ENCODE results near the gene WDR35. TPM values are rescaled to one million over a fixed set of nuclear protein-coding genes. Genes with fewer than 3 reads are reported as not detected.

The WDR35 gene
- total RNA-seq: 1 to 10 TPM; 4.1 to 4.7 TPM

DNA sequence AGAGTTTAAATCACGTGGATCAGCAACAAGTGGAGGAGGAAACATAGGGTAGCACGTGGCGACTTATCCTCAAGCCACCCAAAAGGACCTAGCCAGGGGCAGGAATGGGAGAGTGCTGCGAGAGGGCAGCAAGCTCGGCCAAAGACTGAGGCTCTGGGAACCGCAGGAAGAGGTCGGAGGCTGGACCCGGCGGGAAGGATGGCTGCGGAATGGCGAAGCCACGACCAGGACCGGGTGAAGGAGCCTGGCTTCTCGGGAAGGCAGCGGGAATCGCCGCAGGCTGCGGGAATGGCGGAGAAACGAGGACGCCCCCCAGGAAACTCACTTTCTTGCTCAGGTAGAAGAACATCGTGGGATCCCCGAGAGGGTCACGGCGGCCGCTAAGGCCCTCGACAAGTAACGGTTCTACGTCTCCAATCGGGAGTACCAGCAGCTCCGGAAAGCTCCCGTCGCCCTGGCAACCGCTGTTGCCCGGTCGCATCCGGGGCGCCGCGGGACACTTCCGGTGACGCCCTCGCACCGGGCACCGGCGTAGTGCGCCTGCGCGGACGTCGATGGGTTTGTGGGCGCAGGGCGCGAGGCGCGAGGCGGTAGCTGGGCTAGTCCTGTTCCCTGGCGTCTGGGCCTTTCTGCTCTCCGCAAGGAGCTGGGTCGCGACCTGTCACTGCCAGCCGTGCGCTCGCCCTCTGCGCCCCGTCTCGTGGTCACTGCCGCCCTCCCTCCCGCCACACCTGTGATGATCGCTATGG is at the start of gene WDR35:
TSS of gene WDR35 (minus strand) at position 439 of the 749 bp plus-strand sequence. CDS start at position 349, 90 bp downstream.
- POLR2A ChIA-PET: interaction anchor here (0.8 to 1.3 kb wide), 6 partner anchors 15 to 642 kb away, joined by 3 to 4 read pairs (median 4); partner anchors contain the start of gene LAPTM4A
- Mint-ChIP-seq H3K27me3 (peaks cover 22% of the 10 kb centered on the region), H3K36me3 (peaks cover 1% of the 10 kb centered on the region), H3K27ac (peak within 1 kb of the TSS; percentile 67), H3K4me3 (peak within 1 kb of the TSS; percentile 88), H3K4me1 (peaks cover 18% of the 10 kb centered on the region), H3K9me3 (no peaks in the 10 kb centered on the region)
- ATAC-seq (ENCODE audit: low read depth) (peak; percentile 95), DNase-seq (peak; percentile 97)

DNA sequence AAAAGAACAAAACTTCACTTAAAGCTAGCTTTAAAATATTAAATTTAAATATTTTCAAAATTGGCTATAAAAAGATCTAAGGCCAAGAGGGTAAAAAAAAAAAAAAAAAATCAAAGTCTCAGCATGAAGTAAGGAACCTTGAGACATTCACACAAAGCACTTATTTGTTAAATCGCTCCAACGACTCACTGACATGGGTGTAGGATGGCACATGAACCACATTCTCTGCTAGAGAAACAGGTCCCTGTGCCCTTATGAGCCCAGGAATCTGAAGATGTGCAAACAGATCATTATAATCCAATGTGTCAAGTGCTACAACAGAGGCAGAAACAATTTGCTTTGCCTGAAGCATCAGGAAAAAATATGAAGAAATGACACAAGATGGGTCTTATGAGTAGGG is 47.8 kb upstream of the WDR35 start:
- H3K4me3 Mint-ChIP-seq: no peak overlapping the region
- H3K36me3 Mint-ChIP-seq: peaks cover 29% of the 10 kb centered on the region
- H3K4me1 Mint-ChIP-seq: peaks cover 9% of the 10 kb centered on the region
- no peak overlapping the region for H3K27ac Mint-ChIP-seq
- DNase-seq (no peak), ATAC-seq (ENCODE audit: low read depth) (no peak)
- H3K9me3 Mint-ChIP-seq: no peaks in the 10 kb centered on the region
- H3K27me3 Mint-ChIP-seq: no peaks in the 10 kb centered on the region
- POLR2A ChIA-PET: no interaction called here

- POLR2A ChIA-PET: no interaction called here
- no peak for DNase-seq
- ATAC-seq (ENCODE audit: low read depth): no peak
- Mint-ChIP-seq H3K27me3 (no peaks in the 10 kb centered on the region), H3K36me3 (peaks cover 38% of the 10 kb centered on the region), H3K4me3 (no peak overlapping the region), H3K27ac (peak overlapping the region; percentile 67), H3K9me3 (no peaks in the 10 kb centered on the region), H3K4me1 (peaks cover 9% of the 10 kb centered on the region)
Measured at GRCh38 chr2:20035955-20036666, 46.2 kb upstream of the WDR35 start.

DNA sequence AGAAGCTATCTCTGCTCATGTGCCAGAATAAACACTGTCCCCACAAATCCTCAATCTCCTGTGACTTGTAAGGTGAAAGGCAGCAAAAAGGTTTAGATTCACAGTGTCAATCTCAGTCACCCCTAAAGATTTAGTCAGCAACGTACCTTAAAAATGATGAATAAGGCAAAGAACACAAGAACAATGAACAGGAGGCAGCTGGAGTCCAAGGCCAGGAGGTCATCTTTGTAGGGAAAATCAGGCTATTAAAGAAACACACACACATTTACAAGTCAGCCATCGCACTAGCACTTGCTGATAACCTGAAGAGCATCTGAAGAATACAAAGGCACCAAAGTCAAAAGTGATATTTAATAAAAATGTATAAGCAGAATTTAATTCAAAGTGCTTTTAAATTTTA is 44.9 kb upstream of the WDR35 start:
- H3K36me3 Mint-ChIP-seq: peaks cover 48% of the 10 kb centered on the region
- ATAC-seq (ENCODE audit: low read depth): no peak
- H3K4me3 Mint-ChIP-seq: no peak overlapping the region
- H3K4me1 Mint-ChIP-seq: peaks cover 9% of the 10 kb centered on the region
- DNase-seq: no peak
- POLR2A ChIA-PET: no interaction called here
- H3K27me3 Mint-ChIP-seq: no peaks in the 10 kb centered on the region
- no peak overlapping the region for H3K27ac Mint-ChIP-seq
- peaks cover under 1% of the 10 kb centered on the region for H3K9me3 Mint-ChIP-seq

DNA sequence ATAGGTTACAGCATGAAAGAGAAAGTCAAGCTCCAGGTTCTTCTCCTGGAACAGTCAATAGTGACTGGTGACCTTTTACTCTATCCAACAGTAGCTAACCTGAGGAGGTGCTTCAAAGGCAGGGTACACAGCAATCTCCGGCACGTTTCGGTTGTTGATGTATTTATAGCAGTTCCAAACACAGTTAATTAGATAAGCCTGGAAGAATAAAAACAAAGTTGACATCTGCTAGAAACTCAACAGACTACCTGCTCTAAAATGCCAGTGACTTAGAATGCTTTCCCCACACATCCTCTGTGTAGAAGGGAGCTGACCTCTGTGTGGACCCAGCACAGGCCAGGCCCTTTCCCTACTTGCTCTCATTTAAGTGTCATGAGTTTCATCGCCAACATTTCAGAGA is 44.3 kb upstream of the WDR35 start:
- H3K9me3 Mint-ChIP-seq: peaks cover 1% of the 10 kb centered on the region
- no peak for DNase-seq
- ATAC-seq (ENCODE audit: low read depth): no peak
- peaks cover 9% of the 10 kb centered on the region for H3K4me1 Mint-ChIP-seq
- H3K27me3 Mint-ChIP-seq: no peaks in the 10 kb centered on the region
- POLR2A ChIA-PET: no interaction called here
- H3K4me3 Mint-ChIP-seq: no peak overlapping the region
- peaks cover 54% of the 10 kb centered on the region for H3K36me3 Mint-ChIP-seq
- H3K27ac Mint-ChIP-seq: no peak overlapping the region

GRCh38 chr2:20033322-20033721 is 43.4 kb upstream of the WDR35 start:
- Mint-ChIP-seq H3K27me3 (no peaks in the 10 kb centered on the region), H3K4me1 (peaks cover 9% of the 10 kb centered on the region), H3K27ac (no peak overlapping the region), H3K9me3 (peaks cover 1% of the 10 kb centered on the region), H3K4me3 (no peak overlapping the region), H3K36me3 (peaks cover 63% of the 10 kb centered on the region)
- DNase-seq (no peak), ATAC-seq (ENCODE audit: low read depth) (no peak)
- POLR2A ChIA-PET: no interaction called here

- ATAC-seq (ENCODE audit: low read depth) (no peak), DNase-seq (no peak)
- H3K9me3 Mint-ChIP-seq: peaks cover 1% of the 10 kb centered on the region
- H3K27me3 Mint-ChIP-seq: no peaks in the 10 kb centered on the region
- no peaks in the 10 kb centered on the region for H3K4me1 Mint-ChIP-seq
- POLR2A ChIA-PET: interaction anchor here (0.7 kb wide), 1 partner anchor 94 kb away, joined by 3 read pairs; no protein-coding TSS in a partner anchor
- H3K36me3 Mint-ChIP-seq: peaks cover 48% of the 10 kb centered on the region
- H3K27ac Mint-ChIP-seq: no peak overlapping the region
- H3K4me3 Mint-ChIP-seq: no peak overlapping the region
Measured at GRCh38 chr2:20030224-20030623, 40.3 kb upstream of the WDR35 start.

DNA sequence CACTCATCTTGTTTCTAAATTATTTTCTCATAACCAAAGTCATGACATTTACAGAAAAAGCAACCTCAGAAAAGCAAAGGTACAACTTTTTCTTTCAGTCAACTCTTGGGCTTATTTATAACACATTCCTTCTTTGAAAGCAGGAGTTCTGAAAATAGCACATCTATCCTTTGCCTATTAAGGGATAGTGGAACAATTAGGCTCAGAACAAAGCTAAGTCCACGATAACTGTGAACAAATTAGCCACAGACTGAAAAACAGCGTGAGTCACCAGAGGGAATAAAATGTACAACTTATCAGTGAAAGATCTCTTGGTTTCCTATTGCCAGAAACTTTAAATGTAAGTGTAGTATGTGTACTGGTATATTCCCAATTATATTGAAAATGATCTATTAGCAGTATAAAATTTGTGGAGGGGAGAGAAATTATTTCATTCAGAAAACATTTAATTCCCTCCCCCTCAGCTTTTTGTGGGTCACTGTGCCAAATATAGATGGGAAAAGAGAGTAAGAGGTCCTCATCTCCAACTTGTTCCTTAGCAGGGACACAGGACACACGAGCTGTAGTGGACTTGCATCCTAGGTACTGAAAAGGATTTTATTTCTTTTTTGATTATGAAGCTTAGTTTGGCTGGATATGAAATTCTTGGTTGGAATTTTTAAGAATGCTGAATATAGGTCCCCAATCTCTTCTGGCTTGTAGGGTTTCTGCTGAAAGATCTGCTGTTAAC is 38.0 kb upstream of the WDR35 start:
- Mint-ChIP-seq H3K36me3 (peaks cover 43% of the 10 kb centered on the region), H3K4me3 (no peak overlapping the region), H3K27me3 (no peaks in the 10 kb centered on the region), H3K9me3 (peaks cover 2% of the 10 kb centered on the region), H3K4me1 (no peaks in the 10 kb centered on the region), H3K27ac (no peak overlapping the region)
- POLR2A ChIA-PET: no interaction called here
- DNase-seq (no peak), ATAC-seq (ENCODE audit: low read depth) (no peak)

- no peaks in the 10 kb centered on the region for H3K4me1 Mint-ChIP-seq
- no peaks in the 10 kb centered on the region for H3K27me3 Mint-ChIP-seq
- H3K4me3 Mint-ChIP-seq: no peak overlapping the region
- DNase-seq (no peak), ATAC-seq (ENCODE audit: low read depth) (no peak)
- H3K27ac Mint-ChIP-seq: no peak overlapping the region
- H3K9me3 Mint-ChIP-seq: peaks cover 4% of the 10 kb centered on the region
- H3K36me3 Mint-ChIP-seq: peaks cover 41% of the 10 kb centered on the region
- POLR2A ChIA-PET: no interaction called here
Measured at GRCh38 chr2:20027260-20027677, 37.4 kb upstream of the WDR35 start.

- Mint-ChIP-seq H3K36me3 (peaks cover 37% of the 10 kb centered on the region), H3K27me3 (no peaks in the 10 kb centered on the region), H3K4me3 (no peak overlapping the region), H3K9me3 (peaks cover 17% of the 10 kb centered on the region), H3K27ac (no peak overlapping the region), H3K4me1 (no peaks in the 10 kb centered on the region)
- no peak for DNase-seq
- no peak for ATAC-seq (ENCODE audit: low read depth)
- POLR2A ChIA-PET: no interaction called here
Measured at GRCh38 chr2:20025065-20025786, 35.3 kb upstream of the WDR35 start.

DNA sequence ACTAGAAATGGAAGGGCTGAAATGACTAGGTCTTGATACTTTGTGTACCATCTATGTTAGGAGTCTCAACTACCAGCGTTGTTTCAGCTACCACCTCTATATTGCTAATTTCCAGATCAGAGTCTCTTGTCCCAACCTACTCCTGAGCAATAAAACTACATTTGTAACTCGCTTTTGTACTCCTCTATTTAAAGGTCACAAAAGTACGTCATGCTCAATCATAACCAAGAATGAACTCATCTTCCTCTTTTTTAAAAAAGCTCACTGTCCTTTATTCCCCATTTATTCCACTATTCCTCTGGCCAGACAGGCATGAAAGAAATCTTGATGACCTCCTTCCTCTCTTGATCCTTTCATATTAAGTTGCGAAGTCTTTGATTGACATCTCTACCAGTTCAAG is 33.8 kb upstream of the WDR35 start:
- POLR2A ChIA-PET: no interaction called here
- Mint-ChIP-seq H3K36me3 (peaks cover 21% of the 10 kb centered on the region), H3K27me3 (no peaks in the 10 kb centered on the region), H3K4me1 (no peaks in the 10 kb centered on the region), H3K27ac (no peak overlapping the region), H3K9me3 (peaks cover 20% of the 10 kb centered on the region), H3K4me3 (no peak overlapping the region)
- ATAC-seq (ENCODE audit: low read depth) (no peak), DNase-seq (no peak)

DNA sequence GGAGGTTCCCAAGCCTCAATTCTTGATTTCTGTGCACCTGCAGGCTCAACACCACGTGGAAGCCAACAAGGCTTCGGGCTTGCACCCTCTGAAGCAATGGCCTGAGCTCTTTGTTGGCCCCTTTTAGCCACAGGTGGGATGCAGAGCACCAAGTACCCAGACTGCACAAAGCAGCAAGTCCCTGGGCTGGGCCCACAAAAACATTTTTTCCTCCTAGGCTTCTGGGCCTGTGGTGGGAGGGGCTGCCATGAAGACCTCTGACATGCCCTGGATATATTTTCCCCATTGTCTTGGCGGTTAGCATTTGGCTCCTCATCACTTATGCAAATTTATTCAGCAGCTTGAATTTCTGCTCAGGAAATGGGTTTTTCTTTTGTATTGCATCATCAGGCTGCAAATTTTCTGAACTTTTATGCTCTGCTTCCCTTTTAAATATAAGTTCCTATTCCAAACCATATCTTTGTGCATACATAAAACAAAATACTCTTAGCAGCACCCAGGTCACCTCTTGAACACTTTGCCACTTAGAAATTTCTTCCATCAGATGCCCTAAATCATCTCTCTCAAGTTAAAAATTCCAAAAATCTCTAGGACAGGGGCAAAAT is 31.6 kb upstream of the WDR35 start:
- Mint-ChIP-seq H3K9me3 (peaks cover 20% of the 10 kb centered on the region), H3K27ac (no peak overlapping the region), H3K27me3 (no peaks in the 10 kb centered on the region), H3K36me3 (peaks cover 12% of the 10 kb centered on the region), H3K4me3 (no peak overlapping the region), H3K4me1 (no peaks in the 10 kb centered on the region)
- ATAC-seq (ENCODE audit: low read depth): no peak
- DNase-seq: no peak
- POLR2A ChIA-PET: no interaction called here

DNA sequence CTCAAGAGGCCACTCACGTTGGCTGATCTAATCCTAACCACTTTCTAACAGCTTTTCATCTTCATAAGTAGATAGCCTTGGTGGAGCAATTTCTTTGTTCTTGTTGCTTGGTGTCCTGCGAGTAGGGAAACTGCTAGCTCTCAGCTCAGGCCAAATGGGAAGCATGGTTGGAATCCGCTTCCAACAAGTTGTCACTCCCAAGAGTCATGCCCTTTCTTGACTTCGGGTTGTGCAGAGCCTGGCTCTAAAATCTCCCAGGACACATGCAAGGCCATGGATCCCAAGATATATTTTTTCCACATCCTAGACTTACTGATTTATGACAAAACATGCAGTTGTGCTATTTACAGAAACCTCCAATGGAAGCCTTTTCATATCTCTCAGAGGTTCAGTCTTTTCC is 29.8 kb upstream of the WDR35 start:
- DNase-seq (no peak), ATAC-seq (ENCODE audit: low read depth) (no peak)
- Mint-ChIP-seq H3K4me3 (no peak overlapping the region), H3K27ac (no peak overlapping the region), H3K36me3 (peaks cover 11% of the 10 kb centered on the region), H3K9me3 (peaks cover 20% of the 10 kb centered on the region), H3K27me3 (peaks cover under 1% of the 10 kb centered on the region), H3K4me1 (no peaks in the 10 kb centered on the region)
- POLR2A ChIA-PET: no interaction called here
